Caco-2 (cell line): ENCODE results near the gene NCAPH2. TPM values are rescaled to one million over a fixed set of nuclear protein-coding genes. Genes with fewer than 3 reads are reported as not detected.

Experiments used
- BruUV-seq: library from RNA; stranded (reverse); fragments of 400-500 nt; replicated peaks from 2 replicates; lab custom pipeline; 2021; lab: Mats Ljungman, UMichigan
- CTCF ChIA-PET: fragments of 300-600 bp; sonication (Branson Sonifier 250); formaldehyde crosslinking; loops from one replicate; lab custom pipeline; 2022; ENCODE audit warnings: antibody characterized with exemption; lab: Charles Lee
- POLR2A ChIA-PET: fragments of 300-600 bp; sonication (Branson Sonifier 250); formaldehyde crosslinking; loops from one replicate; lab custom pipeline; 2022; ENCODE audit warnings: antibody characterized with exemption; lab: Charles Lee
- DNase-seq, 2 experiments: peaks; one replicate each; pipeline versions ENCODE4 v3.0.0 to v3.0.0-alpha.2; 2020 to 2022
- H3K27me3 ChIP-seq: replicated peaks from 2 replicates; pipeline ENCODE4 v1.6.0; 2011; ENCODE audit warnings: low read length; ENCODE audit not compliant: control insufficient read depth, insufficient read depth
- H3K36me3 ChIP-seq: 2 replicates; pipeline ENCODE4 v1.5.1; 2011; ENCODE audit warnings: low read length; ENCODE audit not compliant: control insufficient read depth, insufficient read depth
- H3K4me1 ChIP-seq: fragments of 250-450 bp; sonication (Bioruptor Pico); 2 replicates; pipeline ENCODE4 v1.5.1; 2020; ENCODE audit warnings: mild to moderate bottlenecking
- H3K4me3 ChIP-seq: 2 replicates; pipeline ENCODE4 v1.5.1; 2011; ENCODE audit warnings: low read depth, mild to moderate bottlenecking, control low read depth, low read length
- H3K9me3 ChIP-seq: fragments of 250-450 bp; sonication (Bioruptor Pico); 2 replicates; pipeline ENCODE4 v1.5.1; 2020; ENCODE audit warnings: mild to moderate bottlenecking, moderate library complexity
- H3K27ac Mint-ChIP-seq: one replicate; pipeline ENCODE4 v1.8.0; 2022; ENCODE audit warnings: mixed read lengths; ENCODE audit not compliant: unreplicated experiment
- H3K27me3 Mint-ChIP-seq: one replicate; pipeline ENCODE4 v1.8.0; 2022; ENCODE audit warnings: mixed read lengths; ENCODE audit not compliant: insufficient read depth, unreplicated experiment
- H3K36me3 Mint-ChIP-seq: one replicate; pipeline ENCODE4 v1.8.0; 2022; ENCODE audit warnings: mild to moderate bottlenecking, mixed read lengths; ENCODE audit not compliant: insufficient read depth, unreplicated experiment
- H3K4me1 Mint-ChIP-seq: one replicate; pipeline ENCODE4 v1.8.0; 2022; ENCODE audit warnings: low read depth, mixed read lengths; ENCODE audit not compliant: unreplicated experiment
- H3K4me3 Mint-ChIP-seq: one replicate; pipeline ENCODE4 v1.8.0; 2022; ENCODE audit warnings: mild to moderate bottlenecking, moderate library complexity, mixed read lengths; ENCODE audit not compliant: unreplicated experiment
- H3K9me3 Mint-ChIP-seq: one replicate; pipeline ENCODE4 v1.8.0; 2022; ENCODE audit warnings: mixed read lengths; ENCODE audit not compliant: unreplicated experiment
- intact Hi-C: fragments of 100-400 bp; cut with micrococcal nuclease; formaldehyde crosslinking; loops from one replicate; pipeline ENCODE4 v1.10.0; 2022; ENCODE audit not compliant: unreplicated experiment
- total RNA-seq: library from RNA; stranded (reverse); gene quantifications from 2 replicates; pipeline ENCODE4 v1.2.3, GENCODE V29; 2022
- TF ChIP-seq, protein P1 (sequence below), 2 experiments: fragments of 200-600 bp in 1 of 2; IDR thresholded peaks; 1 replicate in 1 of 2; 2 replicates in 1 of 2; pipeline versions ENCODE4 v1.5.1 to v1.8.0; 2011 to 2022; ENCODE audit warnings: antibody characterized with exemption in 1 of 2, control low read depth in 1 of 2, inconsistent platforms in 1 of 2, low read depth in 1 of 2, low read length in 1 of 2, mild to moderate bottlenecking in 1 of 2, moderate library complexity in 1 of 2; ENCODE audit not compliant: insufficient read depth in 1 of 2, severe bottlenecking in 1 of 2, unreplicated experiment in 1 of 2

The NCAPH2 gene
- total RNA-seq, 1 experiment from 2014 or later: 88.9 TPM

GRCh38 chr22:50497093-50497492 is 10.9 kb upstream of the NCAPH2 start:
- BruUV-seq: no TSS peak

DNA sequence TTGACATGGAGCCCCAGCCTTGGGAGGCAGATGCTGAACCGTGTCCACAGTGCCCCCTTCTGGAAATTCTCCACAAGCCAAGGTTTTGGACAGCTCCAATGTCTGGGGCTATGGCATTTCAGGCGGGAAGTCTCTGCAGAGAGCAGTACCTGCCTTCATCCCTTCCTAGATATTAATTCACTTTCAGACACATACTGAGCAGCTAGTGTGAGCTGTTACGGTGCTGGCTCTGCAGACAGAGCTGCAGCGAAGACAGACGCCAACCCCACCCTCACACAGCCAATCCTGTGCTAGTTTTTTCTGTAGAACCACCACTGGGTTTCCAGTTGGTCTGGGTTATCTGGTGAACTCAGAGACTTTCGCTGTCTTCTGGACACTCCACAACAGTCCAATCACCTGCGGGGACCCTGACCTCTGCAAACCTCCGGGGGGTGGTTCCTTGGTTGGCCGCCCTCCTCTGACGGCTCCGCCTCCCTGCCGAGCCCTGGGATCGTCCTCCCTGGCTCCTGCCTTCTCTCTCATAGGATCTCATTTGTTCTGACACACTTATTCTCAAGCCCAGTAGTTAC is 9.6 kb upstream of the NCAPH2 start:
- Histone ChIP-seq H3K27me3 (no peaks in the 10 kb centered on the region), H3K9me3 (no peaks in the 10 kb centered on the region), H3K4me1 (peaks cover 6% of the 10 kb centered on the region; the same call in 1 of the 2 replicates), H3K4me3 (peak overlapping the region; percentile 1; the same call in 1 of the 2 replicates), H3K36me3 (no peaks in the 10 kb centered on the region)
- no peaks in the 10 kb centered on the region for H3K9me3 Mint-ChIP-seq
- peak overlapping the region; percentile 63 for H3K27ac Mint-ChIP-seq
- POLR2A ChIA-PET: interaction anchor here (1.1 to 2.6 kb wide), 2 partner anchors 10 to 27 kb away, joined by 5 to 14 read pairs; partner anchors contain the start of genes LMF2, NCAPH2 and SCO2
- CTCF ChIA-PET: interaction anchor here (0.5 to 3.8 kb wide), 9 partner anchors 9 to 231 kb away, joined by 3 to 19 read pairs (median 6); partner anchors contain the start of genes ADM2, LMF2, NCAPH2 and SCO2
- intact Hi-C loops: loop anchor here (1.0 to 2.0 kb wide), 2 partner anchors 14 to 41 kb away; no protein-coding TSS in a partner anchor
- H3K36me3 Mint-ChIP-seq: peaks cover 5% of the 10 kb centered on the region
- TF ChIP-seq, protein P1, sequence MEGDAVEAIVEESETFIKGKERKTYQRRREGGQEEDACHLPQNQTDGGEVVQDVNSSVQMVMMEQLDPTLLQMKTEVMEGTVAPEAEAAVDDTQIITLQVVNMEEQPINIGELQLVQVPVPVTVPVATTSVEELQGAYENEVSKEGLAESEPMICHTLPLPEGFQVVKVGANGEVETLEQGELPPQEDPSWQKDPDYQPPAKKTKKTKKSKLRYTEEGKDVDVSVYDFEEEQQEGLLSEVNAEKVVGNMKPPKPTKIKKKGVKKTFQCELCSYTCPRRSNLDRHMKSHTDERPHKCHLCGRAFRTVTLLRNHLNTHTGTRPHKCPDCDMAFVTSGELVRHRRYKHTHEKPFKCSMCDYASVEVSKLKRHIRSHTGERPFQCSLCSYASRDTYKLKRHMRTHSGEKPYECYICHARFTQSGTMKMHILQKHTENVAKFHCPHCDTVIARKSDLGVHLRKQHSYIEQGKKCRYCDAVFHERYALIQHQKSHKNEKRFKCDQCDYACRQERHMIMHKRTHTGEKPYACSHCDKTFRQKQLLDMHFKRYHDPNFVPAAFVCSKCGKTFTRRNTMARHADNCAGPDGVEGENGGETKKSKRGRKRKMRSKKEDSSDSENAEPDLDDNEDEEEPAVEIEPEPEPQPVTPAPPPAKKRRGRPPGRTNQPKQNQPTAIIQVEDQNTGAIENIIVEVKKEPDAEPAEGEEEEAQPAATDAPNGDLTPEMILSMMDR (IDR thresholded peaks at IDR 0.05; ENCODE audit: insufficient read depth in 1 of 2, low read depth in 1 of 2, low read length in 1 of 2, severe bottlenecking in 1 of 2, unreplicated experiment in 1 of 2): peak; percentile 40 to 62
- DNase-seq: peak; percentile 86 to 88
- no peaks in the 10 kb centered on the region for H3K27me3 Mint-ChIP-seq
- BruUV-seq: no TSS peak
- peak overlapping the region; percentile 53 for H3K4me3 Mint-ChIP-seq
- peaks cover 7% of the 10 kb centered on the region for H3K4me1 Mint-ChIP-seq

More at GRCh38 chr22:50497093-50497492, 10.9 kb upstream of the NCAPH2 start:
- Histone ChIP-seq H3K4me1 (peaks cover 6% of the 10 kb centered on the region; the same call in 1 of the 2 replicates), H3K36me3 (no peaks in the 10 kb centered on the region), H3K27me3 (no peaks in the 10 kb centered on the region), H3K9me3 (no peaks in the 10 kb centered on the region), H3K4me3 (no peak overlapping the region)
- no peaks in the 10 kb centered on the region for H3K27me3 Mint-ChIP-seq
- H3K27ac Mint-ChIP-seq: no peak overlapping the region
- TF ChIP-seq, protein P1 (IDR thresholded peaks at IDR 0.05; ENCODE audit: insufficient read depth in 1 of 2, low read depth in 1 of 2, low read length in 1 of 2, severe bottlenecking in 1 of 2, unreplicated experiment in 1 of 2): no peak
- ChIA-PET POLR2A (interaction anchor here (2.6 kb wide), 1 partner anchor 11 kb away, joined by 14 read pairs; the partner anchor contains the start of genes LMF2 and NCAPH2), CTCF (interaction anchor here (0.7 to 3.8 kb wide), 6 partner anchors 11 to 188 kb away, joined by 4 to 19 read pairs (median 7); partner anchors contain the start of genes LMF2, NCAPH2, SCO2 and SYCE3)
- peaks cover 7% of the 10 kb centered on the region for H3K4me1 Mint-ChIP-seq
- peaks cover 5% of the 10 kb centered on the region for H3K36me3 Mint-ChIP-seq
- H3K4me3 Mint-ChIP-seq: no peak overlapping the region
- intact Hi-C loops: no loop called here
- no peaks in the 10 kb centered on the region for H3K9me3 Mint-ChIP-seq
- no peak for DNase-seq

GRCh38 chr22:50500452-50500851 is 7.6 kb upstream of the NCAPH2 start:
- peaks cover 6% of the 10 kb centered on the region; the same call in 1 of the 2 replicates for H3K4me1 ChIP-seq
- POLR2A ChIA-PET: no interaction called here
- BruUV-seq: no TSS peak
- no peak overlapping the region for H3K4me3 ChIP-seq
- CTCF ChIA-PET: interaction anchor here (0.7 to 3.8 kb wide), 2 partner anchors 7 to 9 kb away, joined by 3 to 14 read pairs; partner anchors contain the start of genes LMF2 and NCAPH2
- H3K27ac Mint-ChIP-seq: no peak overlapping the region
- intact Hi-C loops: loop anchor here (10.0 kb wide), 1 partner anchor 106 kb away; no protein-coding TSS in a partner anchor
- no peaks in the 10 kb centered on the region for H3K27me3 Mint-ChIP-seq
- H3K4me3 Mint-ChIP-seq: no peak overlapping the region
- no peaks in the 10 kb centered on the region; the same call in 1 of the 2 replicates for H3K36me3 ChIP-seq
- no peak for DNase-seq
- no peaks in the 10 kb centered on the region for H3K9me3 Mint-ChIP-seq
- H3K4me1 Mint-ChIP-seq: peaks cover 7% of the 10 kb centered on the region
- TF ChIP-seq, protein P1 (IDR thresholded peaks at IDR 0.05; ENCODE audit: insufficient read depth in 1 of 2, low read depth in 1 of 2, low read length in 1 of 2, severe bottlenecking in 1 of 2, unreplicated experiment in 1 of 2): no peak
- H3K27me3 ChIP-seq: no peaks in the 10 kb centered on the region
- no peaks in the 10 kb centered on the region for H3K9me3 ChIP-seq
- H3K36me3 Mint-ChIP-seq: peaks cover 5% of the 10 kb centered on the region
